H1 (cell line): Measurements from ENCODE around the gene LRBA. TPM values are rescaled to one million over a fixed set of nuclear protein-coding genes. Genes with fewer than 3 reads are reported as not detected.

Source experiments
- CTCF ChIA-PET: fragments of 300-600 bp; sonication (Branson Sonifier 250); formaldehyde crosslinking; loops from one replicate; lab custom pipeline; 2021; ENCODE audit not compliant: partially characterized antibody; lab: Charles Lee
- POLR2A ChIA-PET: fragments of 300-600 bp; sonication (Branson Sonifier 250); formaldehyde crosslinking; loops from one replicate; lab custom pipeline; 2021; ENCODE audit warnings: inconsistent platforms; ENCODE audit not compliant: partially characterized antibody; lab: Charles Lee
- DNase-seq, 2 experiments: peaks; one replicate each; pipeline versions ENCODE4 v3.0.0 to v3.0.0-alpha.2; 2010 to 2022; ENCODE audit warnings: low spot score in 2 of 2, low read depth in 1 of 2, mixed read lengths in 1 of 2
- FAIRE-seq: peaks from 2 replicates; lab custom pipeline; 2011; peaks lifted over from hg19 to GRCh38; lab: Jason Lieb, UNC
- H2AFZ ChIP-seq: 2 replicates; pipeline ENCODE4 v1.8.1; 2012; ENCODE audit warnings: low read length, inconsistent platforms
- H2AK5ac ChIP-seq: 2 replicates; pipeline ENCODE4 v1.6.1; 2013; ENCODE audit warnings: low read depth, low read length
- H2BK120ac ChIP-seq: replicated peaks from 2 replicates; pipeline ENCODE3; 2013; ENCODE audit warnings: low read depth, low read length, inconsistent platforms
- H2BK12ac ChIP-seq: 2 replicates; pipeline ENCODE4 v1.6.1; 2013; ENCODE audit warnings: low read depth, low read length
- H2BK15ac ChIP-seq: 2 replicates; pipeline ENCODE4 v1.6.1; 2013; ENCODE audit warnings: low read length
- H2BK20ac ChIP-seq: 2 replicates; pipeline ENCODE4 v1.6.1; 2013; ENCODE audit warnings: low read length
- H2BK5ac ChIP-seq: 2 replicates; pipeline ENCODE4 v1.6.1; 2013; ENCODE audit warnings: low read depth, low read length
- H3K14ac ChIP-seq: 2 replicates; pipeline ENCODE4 v1.6.1; 2013; ENCODE audit warnings: inconsistent platforms; ENCODE audit not compliant: insufficient read length
- H3K18ac ChIP-seq: 2 replicates; pipeline ENCODE4 v1.6.1; 2013; ENCODE audit warnings: low read length; ENCODE audit errors: extremely low read depth
- H3K23ac ChIP-seq: 2 replicates; pipeline ENCODE4 v1.6.1; 2013; ENCODE audit warnings: inconsistent platforms; ENCODE audit not compliant: insufficient read length
- H3K23me2 ChIP-seq: 2 replicates; pipeline ENCODE4 v1.6.1; 2013; ENCODE audit warnings: low read depth, low read length
- H3K27ac ChIP-seq: 2 replicates; pipeline ENCODE4 v1.6.1; 2011; ENCODE audit warnings: low read depth, low read length, inconsistent platforms
- H3K27me3 ChIP-seq, 4 experiments: replicated peaks in 1 of 4; 1 replicate in 1 of 4; 2 replicates in 3 of 4; pipeline versions ENCODE4 v1.6.1 to v1.8.1; 2011 to 2013; ENCODE audit warnings: low read length in 3 of 4, mild to moderate bottlenecking in 3 of 4, inconsistent platforms in 2 of 4, mixed read lengths in 2 of 4, moderate library complexity in 1 of 4; ENCODE audit not compliant: control insufficient read depth in 3 of 4, insufficient read depth in 3 of 4; ENCODE audit errors: extremely low read depth in 1 of 4
- H3K36me3 ChIP-seq, 4 experiments: 2 replicates each; pipeline versions ENCODE4 v1.6.1 to v1.8.1; 2011 to 2013; ENCODE audit warnings: mild to moderate bottlenecking in 4 of 4, low read length in 3 of 4, moderate library complexity in 2 of 4, control low read depth in 1 of 4, inconsistent platforms in 1 of 4; ENCODE audit not compliant: insufficient read depth in 4 of 4, control insufficient read depth in 2 of 4
- H3K4ac ChIP-seq: replicated peaks from 2 replicates; pipeline ENCODE3; 2013; ENCODE audit warnings: low read length, low read depth, mixed read lengths, inconsistent platforms; ENCODE audit not compliant: insufficient read length
- H3K4me1 ChIP-seq, 4 experiments: replicated peaks in 1 of 4; 1 replicate in 1 of 4; 2 replicates in 3 of 4; pipeline versions ENCODE4 v1.6.1 to v1.8.1; 2011 to 2013; ENCODE audit warnings: low read length in 3 of 4, inconsistent platforms in 2 of 4, mixed read lengths in 1 of 4; ENCODE audit not compliant: insufficient read depth in 4 of 4, control insufficient read depth in 3 of 4
- H3K4me2 ChIP-seq, 2 experiments: 2 replicates each; pipeline versions ENCODE4 v1.6.1 to v1.8.1; 2011 to 2013; ENCODE audit warnings: low read depth in 2 of 2, low read length in 2 of 2, control low read depth in 1 of 2, inconsistent platforms in 1 of 2, mild to moderate bottlenecking in 1 of 2; ENCODE audit not compliant: insufficient read depth in 1 of 2
- H3K4me3 ChIP-seq, 4 experiments: fragments of 200-600, 300-600 bp in 1 of 4; sonication (generic), shearing (Covaris generic), sonication (Bioruptor Twin) in 1 of 4; 2 replicates each; pipeline versions ENCODE4 v1.5.1 to v1.8.1; 2011 to 2016; ENCODE audit warnings: low read length in 4 of 4, low read depth in 3 of 4, control low read depth in 2 of 4, inconsistent platforms in 2 of 4, mild to moderate bottlenecking in 2 of 4, mixed read lengths in 1 of 4, moderate library complexity in 1 of 4; ENCODE audit not compliant: insufficient read depth in 2 of 4; ENCODE audit errors: extremely low read depth in 1 of 4
- H3K56ac ChIP-seq: replicated peaks from 2 replicates; pipeline ENCODE3; 2013; ENCODE audit warnings: low read depth, mild to moderate bottlenecking, mixed read lengths, low read length, inconsistent platforms; ENCODE audit not compliant: insufficient read length
- H3K79me1 ChIP-seq: 2 replicates; pipeline ENCODE4 v1.6.1; 2013; ENCODE audit warnings: low read depth, low read length, control low read depth
- H3K79me2 ChIP-seq, 2 experiments: 2 replicates each; pipeline versions ENCODE4 v1.6.1 to v1.8.1; 2012 to 2013; ENCODE audit warnings: low read length in 2 of 2, mild to moderate bottlenecking in 2 of 2, inconsistent platforms in 1 of 2; ENCODE audit not compliant: insufficient read depth in 2 of 2, control insufficient read depth in 1 of 2
- H3K9ac ChIP-seq, 4 experiments: replicated peaks in 1 of 4; 1 replicate in 1 of 4; 2 replicates in 3 of 4; pipeline versions ENCODE4 v1.6.1 to v1.8.1; 2011 to 2013; ENCODE audit warnings: low read depth in 3 of 4, low read length in 3 of 4, control low read depth in 2 of 4, mild to moderate bottlenecking in 2 of 4, moderate library complexity in 2 of 4, inconsistent platforms in 1 of 4; ENCODE audit errors: extremely low read depth in 1 of 4
- H3K9me3 ChIP-seq, 2 experiments: 2 replicates each; pipeline versions ENCODE4 v1.6.1 to v1.8.1; 2012 to 2013; ENCODE audit warnings: mild to moderate bottlenecking in 2 of 2, moderate library complexity in 2 of 2, control low read depth in 1 of 2, inconsistent platforms in 1 of 2, low read depth in 1 of 2, low read length in 1 of 2, mixed read lengths in 1 of 2; ENCODE audit not compliant: insufficient read depth in 2 of 2
- H4K20me1 ChIP-seq, 2 experiments: replicated peaks in 1 of 2; 2 replicates each; pipeline versions ENCODE3 to v1.8.1; 2011 to 2013; ENCODE audit warnings: inconsistent platforms in 2 of 2, low read length in 2 of 2, mild to moderate bottlenecking in 1 of 2; ENCODE audit not compliant: insufficient read depth in 2 of 2, control insufficient read depth in 1 of 2
- H4K5ac ChIP-seq: 2 replicates; pipeline ENCODE4 v1.6.1; 2013; ENCODE audit warnings: low read length, low read depth, mixed read lengths, inconsistent platforms; ENCODE audit not compliant: insufficient read length
- H4K8ac ChIP-seq: 2 replicates; pipeline ENCODE4 v1.8.0; 2013; ENCODE audit warnings: mild to moderate bottlenecking, moderate library complexity, low read length, inconsistent platforms; ENCODE audit not compliant: insufficient read depth; ENCODE audit errors: extremely low read depth
- H4K91ac ChIP-seq: replicated peaks from 2 replicates; pipeline ENCODE3; 2013; ENCODE audit warnings: low read length, mixed read lengths, inconsistent platforms; ENCODE audit not compliant: insufficient read length
- BACH1 ChIP-seq: IDR thresholded peaks from 2 replicates; pipeline ENCODE4 v1.6.1; 2012; ENCODE audit warnings: low read length, improper control_type of control experiment
- GABPA ChIP-seq: IDR thresholded peaks from 2 replicates; pipeline ENCODE4 v1.6.1; 2011; ENCODE audit warnings: mild to moderate bottlenecking, low read length, moderate library complexity, borderline replicate concordance; ENCODE audit not compliant: insufficient read depth
- KDM5A ChIP-seq: fragments of 200-600 bp; IDR thresholded peaks from 2 replicates; pipeline ENCODE4 v1.7.1; 2012; ENCODE audit warnings: mild to moderate bottlenecking, low read length, inconsistent platforms, mixed read lengths
- NRF1 ChIP-seq: IDR thresholded peaks from 2 replicates; pipeline ENCODE4 v1.6.1; 2011; ENCODE audit warnings: mild to moderate bottlenecking, low read depth, low read length, improper control_type of control experiment
- RFX5 ChIP-seq: IDR thresholded peaks from 2 replicates; pipeline ENCODE4 v1.6.1; 2011; ENCODE audit warnings: low read depth, low read length, improper control_type of control experiment, borderline replicate concordance
- TAF7 ChIP-seq: optimal IDR thresholded peaks from 2 replicates; pipeline ENCODE3; 2011; ENCODE audit warnings: low read depth, mild to moderate bottlenecking, inconsistent platforms, low read length, moderate library complexity, borderline replicate concordance
- WGBS, 2 experiments: shearing (Covaris generic) in 1 of 2; methylation state at CpG; one replicate each; pipeline versions ENCODE4 v1.1.6 to v1.1.7; 2013 to 2015; ENCODE audit warnings: low lambda C conversion rate in 2 of 2, mixed read lengths in 2 of 2, inconsistent platforms in 1 of 2, low coverage in 1 of 2, missing lambda C conversion rate in 1 of 2; ENCODE audit not compliant: insufficient replicate concordance in 2 of 2, insufficient coverage in 1 of 2, insufficient read length in 1 of 2; ENCODE audit errors: extremely low coverage in 1 of 2, missing lambda C conversion rate in 1 of 2; 5-methylcytosine and 5-hydroxymethylcytosine counted together
- polyA plus RNA-seq, 7 experiments: library from polyadenylated mRNA; depleted of rRNA in 3 of 7; stranded (reverse) in 5 of 7; unstranded in 2 of 7; fragments of >200 nt in 5 of 7; fragments of 200-250 nt in 2 of 7; gene quantifications; 1 replicate in 5 of 7; 2 replicates in 1 of 7; 4 replicates in 1 of 7; pipeline versions ENCODE4 v1.2.1 to v1.2.3, GENCODE V29; 2011 to 2013; ENCODE audit warnings: missing spikeins in 2 of 7, mixed read lengths in 2 of 7
- total RNA-seq: library from RNA; stranded (reverse); fragmentation: NEBNext Ultra II Directional; extraction: Animal tissue kit (Norgen Biotek cat#: 25700); gene quantifications from 2 replicates; pipeline ENCODE4 v1.2.1, GENCODE V29; 2021

Gene LRBA
- total and polyA plus RNA-seq, 2 of the 8 experiments (the other 6 are each of a cell fraction or from before 2014, with no cell fraction given), result 54.6 to 83.2 TPM

- no peak overlapping the region for H3K56ac ChIP-seq
- H3K79me1 ChIP-seq, result peaks cover 4% of the 10 kb centered on the region
- no peak for TF ChIP-seq KDM5A
- TF ChIP-seq TAF7, result no peak
- TF ChIP-seq GABPA, result no peak
- no peak for TF ChIP-seq NRF1
- TF ChIP-seq BACH1, result no peak
- no peak for TF ChIP-seq RFX5
- H2BK15ac ChIP-seq, result no peak overlapping the region
- H3K23ac ChIP-seq, result no peak overlapping the region
- H4K5ac ChIP-seq, result no peak overlapping the region
- no peak overlapping the region for H4K91ac ChIP-seq
- peaks cover 0 to 85% of the 10 kb centered on the region in 2 experiments; a peak in 2 of 4 replicates for H3K79me2 ChIP-seq
- no peak overlapping the region for H2AK5ac ChIP-seq
- CTCF ChIA-PET, result interaction anchor here (1.0 kb wide), 1 partner anchor 13 kb away, joined by 3 read pairs; no protein-coding TSS in a partner anchor
- no peak overlapping the region for H3K4me3 ChIP-seq
- H3K23me2 ChIP-seq, result no peaks in the 10 kb centered on the region
- peaks cover 0 to 5% of the 10 kb centered on the region in 2 experiments; a peak in 1 of 4 replicates for H3K9me3 ChIP-seq
- H3K27ac ChIP-seq, result no peak overlapping the region
- no peak overlapping the region for H3K9ac ChIP-seq
- no peak overlapping the region for H2BK12ac ChIP-seq
- no peak overlapping the region for H2BK20ac ChIP-seq
- H3K36me3 ChIP-seq, result no peaks in the 10 kb centered on the region
- 89% methylated on average over 2 of the region's 2 CpGs; no CpG with 5 or more reads in 1 of the 2 experiments for WGBS, 2 experiments
- H2AFZ ChIP-seq, result no peak overlapping the region
- DNase-seq (no peak), FAIRE-seq (no peak)
- peaks cover 0 to 1% of the 10 kb centered on the region in 2 experiments for H4K20me1 ChIP-seq
- H3K27me3 ChIP-seq, result no peaks in the 10 kb centered on the region
- H3K4me1 ChIP-seq, result peaks cover 0 to 6% (median 2%) of the 10 kb centered on the region in 4 experiments; a peak in 3 of 7 replicates
- no peak overlapping the region for H2BK120ac ChIP-seq
- no peak overlapping the region for H2BK5ac ChIP-seq
- POLR2A ChIA-PET, result no interaction called here
- no peak overlapping the region for H3K4me2 ChIP-seq
- H4K8ac ChIP-seq, result no peak overlapping the region
- no peak overlapping the region for H3K4ac ChIP-seq
- H3K18ac ChIP-seq, result no peak overlapping the region
- H3K14ac ChIP-seq, result no peak overlapping the region
Observed at GRCh38 chr4:150948710-150949109, 66.4 kb downstream of the LRBA start.
